ENCODE data around the gene VN1R5. TPM values are rescaled to one million over a fixed set of nuclear protein-coding genes. Genes with fewer than 3 reads are reported as not detected.
"Not testable (repeated sequence)": the region's sequence is repeated elsewhere in the genome, so short reads cannot be mapped to it uniquely, and the experiment has no call there.

VN1R5 gene
- total RNA-seq = not detected

GRCh38 chr1:247255772-247256171 is at the start of gene VN1R5:
TSS of gene VN1R5 (plus strand) at chr1:247256072.
- not testable (repeated sequence) for H3K9me3 ChIP-seq; H3K4me1 ChIP-seq (ENCODE audit: control insufficient read depth in 1 of 2, low read depth in 2 of 2); ATAC-seq (ENCODE audit: insufficient number of reproducible peaks, low FRiP score, low read depth)

GRCh38 chr1:247209396-247209795 is 46.5 kb upstream of the VN1R5 start:
- Histone ChIP-seq H3K4me3 (peak overlapping the region; percentile 95), H3K9me3 (no peaks in the 10 kb centered on the region), H3K4me1 (ENCODE audit: control insufficient read depth in 1 of 2, low read depth in 2 of 2) (peaks cover 16 to 25% of the 10 kb centered on the region in 2 donors), H3K27me3 (replicated peaks; ENCODE audit: insufficient read depth) (no peaks in the 10 kb centered on the region), H3K27ac (no peak overlapping the region), H3K36me3 (no peaks in the 10 kb centered on the region)
- no peak for TF ChIP-seq CTCF (IDR thresholded peaks at IDR 0.05)
- DNase-seq (ENCODE audit: low spot score) (no peak), ATAC-seq (ENCODE audit: insufficient number of reproducible peaks, low FRiP score, low read depth) (no peak)

More at GRCh38 chr1:247255772-247256171, at the start of gene VN1R5:
- H3K27me3 ChIP-seq (replicated peaks; ENCODE audit: insufficient read depth); H3K4me3 ChIP-seq; H3K36me3 ChIP-seq; DNase-seq (ENCODE audit: low spot score); H3K27ac ChIP-seq: not testable (repeated sequence)

DNA sequence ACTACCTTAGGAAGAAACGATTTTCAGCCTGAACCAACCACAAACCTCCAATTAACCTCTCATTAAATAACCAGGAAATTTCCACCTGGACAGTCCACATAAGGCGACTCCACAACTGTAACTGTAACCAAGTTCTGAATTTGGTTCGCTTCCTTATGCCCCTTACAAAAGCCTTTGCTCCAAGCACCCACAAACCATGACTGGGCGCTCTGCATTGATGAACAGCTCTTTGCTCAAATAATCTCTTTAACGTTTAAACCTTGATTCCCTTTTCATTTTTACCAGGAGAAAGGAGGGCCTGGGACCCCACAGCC is 45.9 kb upstream of the VN1R5 start:
- DNase-seq (ENCODE audit: low spot score) = no peak
- Histone ChIP-seq H3K4me3 (peak overlapping the region; percentile 95), H3K27me3 (replicated peaks; ENCODE audit: insufficient read depth) (no peaks in the 10 kb centered on the region), H3K4me1 (ENCODE audit: control insufficient read depth in 1 of 2, low read depth in 2 of 2) (peaks cover 16 to 25% of the 10 kb centered on the region in 2 donors), H3K9me3 (no peaks in the 10 kb centered on the region), H3K27ac (peak overlapping the region; percentile 80 to 86), H3K36me3 (no peaks in the 10 kb centered on the region)
- TF ChIP-seq CTCF (IDR thresholded peaks at IDR 0.05) = no peak
- no peak for ATAC-seq (ENCODE audit: insufficient number of reproducible peaks, low FRiP score, low read depth)

DNA sequence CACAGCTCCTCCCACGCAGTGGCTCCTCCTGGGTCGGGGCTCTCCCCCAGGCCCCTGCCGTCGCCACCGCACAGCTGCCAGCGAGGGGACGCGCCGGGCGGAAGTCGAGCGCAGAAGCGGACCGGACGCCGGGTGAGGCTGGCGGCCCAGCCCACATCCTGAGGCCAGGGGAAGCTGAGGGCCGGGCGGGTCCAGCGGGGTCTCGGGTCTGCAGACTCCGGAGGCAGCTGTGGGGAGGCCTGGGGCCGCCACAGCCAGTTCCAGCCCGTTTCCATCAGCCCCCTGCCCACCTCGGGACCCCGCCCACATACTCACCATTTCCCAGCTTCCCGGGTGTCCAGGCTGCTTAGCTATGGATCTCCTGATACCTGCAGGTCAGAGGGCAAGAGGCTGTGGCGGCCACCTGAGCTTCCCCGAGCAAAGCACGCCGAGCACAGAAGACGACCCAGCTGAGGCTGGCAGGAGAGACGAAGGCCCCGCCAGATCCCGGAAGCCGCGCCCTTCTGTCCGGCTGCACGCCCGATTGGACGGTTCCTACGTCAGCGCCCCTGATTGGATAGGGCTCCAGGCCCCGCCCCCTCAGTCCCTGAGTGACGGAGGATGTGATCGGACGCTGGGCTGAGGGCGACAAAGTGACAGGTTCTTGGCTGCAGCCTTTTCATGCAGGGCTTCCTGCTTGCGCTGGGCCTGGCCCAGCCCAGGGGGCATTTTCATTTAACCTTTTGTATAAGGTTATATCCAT is 45.3 kb upstream of the VN1R5 start:
- Histone ChIP-seq H3K27ac (peak overlapping the region; percentile 80 to 86), H3K4me3 (peak overlapping the region; percentile 95), H3K27me3 (replicated peaks; ENCODE audit: insufficient read depth) (no peaks in the 10 kb centered on the region), H3K36me3 (no peaks in the 10 kb centered on the region), H3K4me1 (ENCODE audit: control insufficient read depth in 1 of 2, low read depth in 2 of 2) (peaks cover 16 to 25% of the 10 kb centered on the region in 2 donors), H3K9me3 (no peaks in the 10 kb centered on the region)
- ATAC-seq (ENCODE audit: insufficient number of reproducible peaks, low FRiP score, low read depth) (peak; percentile 99), DNase-seq (ENCODE audit: low spot score) (peak; percentile 94)
- TF ChIP-seq CTCF (IDR thresholded peaks at IDR 0.05) = no peak

GRCh38 chr1:247211339-247211738 is 44.5 kb upstream of the VN1R5 start:
- peaks cover 16 to 25% of the 10 kb centered on the region in 2 donors for H3K4me1 ChIP-seq (ENCODE audit: control insufficient read depth in 1 of 2, low read depth in 2 of 2)
- DNase-seq (ENCODE audit: low spot score) = no peak
- no peaks in the 10 kb centered on the region for H3K27me3 ChIP-seq (replicated peaks; ENCODE audit: insufficient read depth)
- H3K9me3 ChIP-seq = no peaks in the 10 kb centered on the region
- peak overlapping the region; percentile 95 for H3K4me3 ChIP-seq
- TF ChIP-seq CTCF (IDR thresholded peaks at IDR 0.05) = no peak
- no peak overlapping the region for H3K27ac ChIP-seq
- no peaks in the 10 kb centered on the region for H3K36me3 ChIP-seq
- ATAC-seq (ENCODE audit: insufficient number of reproducible peaks, low FRiP score, low read depth) = no peak

DNA sequence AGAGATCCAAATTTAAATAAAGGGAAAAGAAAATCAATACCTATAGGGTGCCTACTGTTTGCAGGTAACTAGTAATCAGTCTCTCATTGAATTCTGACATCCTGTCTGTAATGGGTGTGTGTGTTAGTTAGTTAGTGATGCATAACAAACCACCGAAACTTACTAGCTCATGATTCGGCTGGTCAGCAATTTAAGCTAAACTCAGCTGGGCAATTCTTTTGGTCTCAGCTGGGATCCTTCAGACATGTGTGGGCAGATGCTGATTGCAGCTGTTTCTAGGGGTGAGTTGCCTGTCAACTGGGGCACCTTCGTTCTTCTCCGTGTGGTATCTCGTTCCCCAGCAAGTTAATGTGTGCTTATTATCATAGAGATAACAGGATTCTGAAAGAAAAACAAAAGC is 43.9 kb upstream of the VN1R5 start:
- Histone ChIP-seq H3K9me3 (no peaks in the 10 kb centered on the region), H3K4me3 (no peak overlapping the region), H3K27me3 (replicated peaks; ENCODE audit: insufficient read depth) (no peaks in the 10 kb centered on the region), H3K4me1 (ENCODE audit: control insufficient read depth in 1 of 2, low read depth in 2 of 2) (peaks cover 16 to 25% of the 10 kb centered on the region in 2 donors), H3K36me3 (no peaks in the 10 kb centered on the region), H3K27ac (no peak overlapping the region)
- DNase-seq (ENCODE audit: low spot score) = no peak
- TF ChIP-seq CTCF (IDR thresholded peaks at IDR 0.05) = no peak
- no peak for ATAC-seq (ENCODE audit: insufficient number of reproducible peaks, low FRiP score, low read depth)
